BJ (cell line): ENCODE measurements around the gene TAF6. TPM values are rescaled to one million over a fixed set of nuclear protein-coding genes. Genes with fewer than 3 reads are reported as not detected.

Experiments
- CTCF ChIA-PET: fragments of 350-600 bp; formaldehyde crosslinking; extraction: SDS; loops from one replicate; lab custom pipeline; 2021; ENCODE audit warnings: antibody characterized with exemption, inconsistent platforms; lab: Yijun Ruan, JAX
- POLR2A ChIA-PET: fragments of 300-600 bp; sonication (Branson Sonifier 250); formaldehyde crosslinking; extraction: SDS; loops from one replicate; lab custom pipeline; 2021; ENCODE audit warnings: antibody characterized with exemption; lab: Charles Lee
- DNase-seq: peaks from one replicate; pipeline ENCODE4 v3.0.0-alpha.2; 2011; ENCODE audit warnings: low read depth
- H3K27me3 ChIP-seq: 2 replicates; pipeline ENCODE4 v1.6.0; 2011; ENCODE audit warnings: low read length; ENCODE audit not compliant: control insufficient read depth, insufficient read depth
- H3K36me3 ChIP-seq: 2 replicates; pipeline ENCODE4 v1.5.1; 2011; ENCODE audit warnings: low read length; ENCODE audit not compliant: control insufficient read depth, insufficient read depth
- H3K4me3 ChIP-seq: 2 replicates; pipeline ENCODE4 v1.5.1; 2011; ENCODE audit warnings: low read depth, mild to moderate bottlenecking, control low read depth, low read length
- polyA plus RNA-seq: library from polyadenylated mRNA; depleted of rRNA; stranded (reverse); fragments of >200 nt; gene quantifications from 2 replicates; pipeline ENCODE4 v1.2.3, GENCODE V29; 2011
- TF ChIP-seq, protein P1 (sequence below): IDR thresholded peaks from 2 replicates; pipeline ENCODE4 v1.5.1; 2011; ENCODE audit warnings: low read depth, mild to moderate bottlenecking, control low read depth, inconsistent platforms, low read length, moderate library complexity; ENCODE audit not compliant: insufficient read depth

TAF6 gene
- polyA plus RNA-seq, 1 experiment = 39.5 TPM

DNA sequence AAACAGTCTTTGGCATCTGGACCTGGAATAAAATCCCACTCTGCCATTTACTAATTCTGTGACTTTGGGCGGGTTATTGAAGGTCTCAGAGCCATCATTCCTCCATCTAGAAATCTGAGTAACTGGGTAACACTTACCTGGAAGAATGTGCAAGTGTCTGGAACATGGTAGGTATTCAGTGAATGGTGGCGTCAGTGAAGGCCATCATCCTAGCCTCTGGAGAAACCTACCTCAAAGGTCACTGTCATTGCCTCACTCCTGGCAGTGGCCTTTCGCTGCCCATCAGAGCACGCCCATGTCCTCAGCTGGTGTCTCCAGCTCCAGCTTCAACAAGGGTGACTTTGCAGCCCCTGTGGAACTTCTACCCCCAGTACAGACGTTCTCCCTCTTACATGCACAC, 44.7 kb upstream of the TAF6 start:
- Histone ChIP-seq H3K4me3 (no peak overlapping the region), H3K36me3 (no peaks in the 10 kb centered on the region), H3K27me3 (no peaks in the 10 kb centered on the region)
- POLR2A ChIA-PET = no interaction called here
- TF ChIP-seq, protein P1, sequence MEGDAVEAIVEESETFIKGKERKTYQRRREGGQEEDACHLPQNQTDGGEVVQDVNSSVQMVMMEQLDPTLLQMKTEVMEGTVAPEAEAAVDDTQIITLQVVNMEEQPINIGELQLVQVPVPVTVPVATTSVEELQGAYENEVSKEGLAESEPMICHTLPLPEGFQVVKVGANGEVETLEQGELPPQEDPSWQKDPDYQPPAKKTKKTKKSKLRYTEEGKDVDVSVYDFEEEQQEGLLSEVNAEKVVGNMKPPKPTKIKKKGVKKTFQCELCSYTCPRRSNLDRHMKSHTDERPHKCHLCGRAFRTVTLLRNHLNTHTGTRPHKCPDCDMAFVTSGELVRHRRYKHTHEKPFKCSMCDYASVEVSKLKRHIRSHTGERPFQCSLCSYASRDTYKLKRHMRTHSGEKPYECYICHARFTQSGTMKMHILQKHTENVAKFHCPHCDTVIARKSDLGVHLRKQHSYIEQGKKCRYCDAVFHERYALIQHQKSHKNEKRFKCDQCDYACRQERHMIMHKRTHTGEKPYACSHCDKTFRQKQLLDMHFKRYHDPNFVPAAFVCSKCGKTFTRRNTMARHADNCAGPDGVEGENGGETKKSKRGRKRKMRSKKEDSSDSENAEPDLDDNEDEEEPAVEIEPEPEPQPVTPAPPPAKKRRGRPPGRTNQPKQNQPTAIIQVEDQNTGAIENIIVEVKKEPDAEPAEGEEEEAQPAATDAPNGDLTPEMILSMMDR = no peak
- no peak for DNase-seq
- CTCF ChIA-PET = interaction anchor here (1.3 kb wide), 1 partner anchor 31 kb away, joined by 4 read pairs; no protein-coding TSS in a partner anchor

DNA sequence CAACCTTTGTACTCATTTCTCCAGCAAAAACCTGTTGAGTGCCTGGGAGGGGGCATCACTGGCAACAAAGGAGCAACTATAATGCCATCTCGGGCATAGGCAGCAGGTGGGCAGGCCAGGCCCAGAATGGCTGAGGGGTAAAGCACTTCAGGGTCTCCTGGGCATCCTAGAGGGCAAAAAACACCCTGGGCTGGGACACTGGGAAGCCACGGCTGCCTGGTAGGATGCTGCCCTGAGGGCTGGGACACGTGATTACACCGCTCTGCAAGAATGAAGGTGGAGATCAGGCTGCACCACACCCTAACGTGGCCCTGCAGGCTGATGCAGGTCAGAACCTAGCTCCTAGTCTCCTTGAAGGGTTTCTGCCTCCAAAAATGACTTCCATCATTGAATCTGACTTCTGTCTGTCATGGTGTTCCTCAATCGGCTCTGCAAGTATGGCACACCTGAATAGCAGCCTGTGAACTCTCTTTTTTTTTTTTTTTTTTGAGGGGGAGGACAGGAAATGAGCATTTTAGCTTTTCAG, 43.9 kb upstream of the TAF6 start:
- TF ChIP-seq, protein P1 = no peak

DNA sequence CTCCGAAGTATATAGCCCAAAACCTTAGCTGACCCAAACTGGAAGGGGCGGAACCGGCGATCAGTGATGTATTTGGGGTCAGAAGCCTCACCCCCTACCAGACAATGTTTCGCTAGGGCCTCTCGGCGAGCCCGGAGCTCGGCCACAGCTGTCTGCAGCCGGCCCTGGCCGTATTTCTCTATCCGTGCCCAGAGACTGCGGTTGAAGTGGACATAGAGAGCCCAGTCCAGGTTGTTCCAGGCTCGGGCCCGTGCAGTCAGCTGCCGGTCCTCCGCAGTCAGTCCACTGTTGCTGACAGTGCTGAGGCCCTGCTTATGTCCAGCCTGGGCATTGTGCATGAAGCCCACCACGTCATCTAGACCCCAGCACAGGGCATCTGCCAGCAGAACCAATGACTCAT, 40.9 kb upstream of the TAF6 start:
- Histone ChIP-seq H3K4me3 (no peak overlapping the region), H3K36me3 (peaks cover 9% of the 10 kb centered on the region), H3K27me3 (no peaks in the 10 kb centered on the region)
- TF ChIP-seq, protein P1 = no peak
- CTCF ChIA-PET = interaction anchor here (1.6 kb wide), 1 partner anchor 27 kb away, joined by 4 read pairs; no protein-coding TSS in a partner anchor
- no peak for DNase-seq
- POLR2A ChIA-PET = no interaction called here

More for the DNA sequence above, 43.9 kb upstream of the TAF6 start:
- POLR2A ChIA-PET = no interaction called here
- Histone ChIP-seq H3K27me3 (no peaks in the 10 kb centered on the region), H3K4me3 (no peak overlapping the region), H3K36me3 (no peaks in the 10 kb centered on the region)
- DNase-seq = no peak
- CTCF ChIA-PET = interaction anchor here (1.0 to 1.3 kb wide), 2 partner anchors 30 to 44 kb away, joined by 3 to 4 read pairs; no protein-coding TSS in a partner anchor

DNA sequence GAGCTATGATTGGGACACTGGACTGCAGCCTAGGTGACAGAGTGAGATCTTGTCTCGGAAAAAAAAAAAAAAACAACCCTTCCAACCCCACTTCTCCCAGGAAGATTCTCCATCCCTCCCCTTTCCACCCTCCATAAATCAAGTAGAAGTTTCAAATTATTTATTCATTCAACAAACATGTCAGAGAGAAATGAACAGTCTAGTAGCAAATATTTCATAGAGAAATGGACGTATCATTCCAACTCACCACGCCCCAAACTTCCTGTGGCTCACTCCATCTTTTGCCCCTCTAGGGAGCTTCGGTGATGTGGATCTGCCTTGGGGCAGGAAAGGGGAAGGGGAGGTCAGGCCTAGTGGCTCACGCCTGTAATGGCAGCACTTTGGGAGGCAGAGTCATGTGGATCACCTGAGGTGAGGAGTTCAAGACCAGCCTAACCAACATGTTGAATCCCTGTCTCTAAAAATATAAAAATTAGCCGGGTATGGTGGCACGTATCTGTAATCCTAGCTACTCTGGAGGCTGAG, 40.0 kb upstream of the TAF6 start:
- ChIA-PET POLR2A (no interaction called here), CTCF (no interaction called here)
- Histone ChIP-seq H3K4me3 (peak overlapping the region; percentile 62), H3K36me3 (peaks cover 11% of the 10 kb centered on the region), H3K27me3 (no peaks in the 10 kb centered on the region)
- DNase-seq = no peak
- TF ChIP-seq, protein P1 = no peak

DNA sequence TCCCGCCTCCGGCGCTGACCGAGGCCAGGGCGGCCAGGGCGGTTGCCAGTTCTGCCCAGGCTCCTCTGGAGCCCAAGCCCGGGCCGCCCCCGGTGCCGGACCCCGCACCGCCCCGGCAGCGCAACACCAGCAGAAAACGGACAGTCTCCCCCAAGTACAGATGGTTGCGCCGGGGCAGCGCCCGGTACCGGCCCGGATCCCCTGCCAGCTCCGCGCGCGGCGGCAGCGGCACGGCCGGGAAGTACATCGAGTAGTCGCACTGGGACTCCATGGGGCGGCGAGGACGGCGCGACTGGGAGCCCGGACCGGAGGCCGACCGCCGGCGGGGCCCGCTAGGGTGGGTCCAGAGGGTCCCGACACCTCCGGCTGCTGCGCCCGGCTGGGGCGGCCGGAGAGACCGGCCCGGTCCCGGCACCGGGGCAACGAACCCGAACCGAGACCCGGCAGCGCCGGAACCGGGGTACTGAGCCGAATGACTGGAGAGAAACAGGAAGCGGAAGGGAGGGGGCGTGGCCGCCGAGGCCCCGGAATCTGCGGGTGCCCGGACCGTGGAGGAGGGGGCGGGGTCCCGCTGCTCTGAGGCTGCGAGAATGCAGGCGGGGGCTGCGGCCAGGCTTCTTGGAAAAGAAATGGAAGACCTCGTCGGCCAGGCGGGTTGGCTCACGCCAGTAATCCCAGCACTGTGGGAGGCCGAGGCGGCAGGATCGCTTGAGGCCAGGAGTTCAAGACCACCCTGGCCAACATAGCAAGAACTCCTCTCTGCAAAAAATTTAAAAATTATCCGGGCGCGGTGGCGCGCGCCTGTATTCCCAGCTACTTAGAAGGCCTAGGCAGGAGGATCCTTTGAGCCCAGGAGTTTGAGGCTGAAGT, 39.3 kb upstream of the TAF6 start, which contains the start of gene TRAPPC14:
Gene TRAPPC14, minus strand, starts transcription at position 495 of the 870 bp plus-strand sequence. Its CDS starts 224 bp downstream, at position 271.
- TF ChIP-seq, protein P1 = no peak
- Histone ChIP-seq H3K4me3 (peak within 1 kb of the TSS; percentile 62), H3K36me3 (peaks cover 11% of the 10 kb centered on the region), H3K27me3 (no peaks in the 10 kb centered on the region)
- ChIA-PET CTCF (interaction anchor here (0.6 to 1.0 kb wide), 2 partner anchors 26 to 147 kb away, joined by 3 read pairs; no protein-coding TSS in a partner anchor), POLR2A (interaction anchor here (1.0 kb wide), 1 partner anchor 10 kb away, joined by 3 read pairs; the partner anchor contains the start of gene LAMTOR4)
- no peak for DNase-seq
